GM23338 (cell line): ENCODE measurements around the gene TMSB15C. TPM values are rescaled to one million over a fixed set of nuclear protein-coding genes. Genes with fewer than 3 reads are reported as not detected.

ENCODE experiments used
- ATAC-seq: fragments of 200-7000 bp; cut with Tn5 transposase; 3 replicates; pipeline ENCODE4 v1.9.1; 2020
- DNase-seq: peaks from one replicate; pipeline ENCODE4 v3.0.0-alpha.2; 2015; ENCODE audit warnings: low spot score
- H2AFZ ChIP-seq: fragments of 200-600 bp; sonication (generic); 2 replicates; pipeline ENCODE4 v1.8.0; 2016; ENCODE audit warnings: antibody characterized with exemption, mild to moderate bottlenecking, moderate library complexity
- H3F3A ChIP-seq: fragments of 200-600 bp; sonication (generic); replicated peaks from 2 replicates; pipeline ENCODE4 v1.8.0; 2017; ENCODE audit warnings: antibody characterized with exemption, mixed run types, low read depth
- H3K27ac ChIP-seq: fragments of 200-600 bp; sonication (generic); 2 replicates; pipeline ENCODE4 v1.6.1; 2016; ENCODE audit warnings: low read depth
- H3K27me3 ChIP-seq: fragments of 200-600 bp; sonication (generic); 2 replicates; pipeline ENCODE4 v1.8.0; 2016; ENCODE audit warnings: mild to moderate bottlenecking, mixed run types, moderate library complexity; ENCODE audit not compliant: insufficient read depth
- H3K36me3 ChIP-seq: fragments of 200-600 bp; sonication (generic); 2 replicates; pipeline ENCODE4 v1.8.0; 2016; ENCODE audit warnings: mild to moderate bottlenecking; ENCODE audit not compliant: insufficient read depth
- H3K4me1 ChIP-seq: fragments of 200-600 bp; sonication (generic); 2 replicates; pipeline ENCODE4 v1.8.0; 2016; ENCODE audit warnings: mild to moderate bottlenecking, moderate library complexity; ENCODE audit not compliant: insufficient read depth
- H3K4me2 ChIP-seq: fragments of 200-600 bp; sonication (generic); 2 replicates; pipeline ENCODE4 v1.7.1; 2017; ENCODE audit warnings: mixed run types
- H3K4me3 ChIP-seq: fragments of 200-600 bp; sonication (generic); 2 replicates; pipeline ENCODE4 v1.6.1; 2016; ENCODE audit warnings: mixed run types
- H3K79me2 ChIP-seq: fragments of 200-600 bp; sonication (generic); replicated peaks from 2 replicates; pipeline ENCODE4 v1.8.0; 2017; ENCODE audit warnings: mild to moderate bottlenecking; ENCODE audit not compliant: insufficient read depth
- H3K9me2 ChIP-seq: fragments of 200-600 bp; sonication (generic); 2 replicates; pipeline ENCODE4 v1.8.0; 2017; ENCODE audit not compliant: insufficient read depth
- H4K20me1 ChIP-seq: fragments of 200-600 bp; sonication (generic); replicated peaks from 2 replicates; pipeline ENCODE4 v1.8.0; 2017; ENCODE audit warnings: mild to moderate bottlenecking; ENCODE audit not compliant: insufficient read depth
- H3K27ac Mint-ChIP-seq: 2 replicates; pipeline ENCODE4 v1.8.0; 2020; ENCODE audit warnings: inconsistent platforms, mild to moderate bottlenecking, moderate library complexity, mixed read lengths
- H3K27me3 Mint-ChIP-seq: 3 replicates; pipeline ENCODE4 v1.8.0; 2022; ENCODE audit warnings: low read depth, mild to moderate bottlenecking, moderate library complexity, mixed read lengths, inconsistent platforms; ENCODE audit not compliant: insufficient read depth, poor library complexity
- H3K36me3 Mint-ChIP-seq: 3 replicates; pipeline ENCODE4 v1.8.0; 2021; ENCODE audit warnings: low read depth, mild to moderate bottlenecking, inconsistent platforms, moderate library complexity, mixed read lengths
- H3K4me1 Mint-ChIP-seq: 3 replicates; pipeline ENCODE4 v1.8.0; 2020; ENCODE audit warnings: mild to moderate bottlenecking, inconsistent platforms, mixed read lengths
- H3K4me3 Mint-ChIP-seq: 3 replicates; pipeline ENCODE4 v1.8.0; 2021; ENCODE audit warnings: moderate library complexity, mild to moderate bottlenecking, inconsistent platforms, mixed read lengths
- H3K9me3 Mint-ChIP-seq: 3 replicates; pipeline ENCODE4 v1.8.0; 2020; ENCODE audit warnings: moderate library complexity, mild to moderate bottlenecking, inconsistent platforms, mixed read lengths
- NANOG ChIP-seq: IDR thresholded peaks from 2 replicates; pipeline ENCODE4 v1.6.1; 2016; ENCODE audit warnings: antibody characterized with exemption, borderline replicate concordance
- STAT1 ChIP-seq: IDR thresholded peaks from one replicate; pipeline ENCODE4 v1.6.1; 2016; ENCODE audit warnings: antibody characterized with exemption; ENCODE audit not compliant: unreplicated experiment
- ZNF331 ChIP-seq: fragments of 250-450 bp; sonication (Bioruptor Pico); IDR thresholded peaks from 2 replicates; pipeline ENCODE4 v1.5.0; 2020; ENCODE audit warnings: low read depth, mild to moderate bottlenecking, moderate library complexity
- ZNF462 ChIP-seq: fragments of 250-450 bp; sonication (Bioruptor Pico); IDR thresholded peaks from 2 replicates; pipeline ENCODE4 v1.5.0; 2020; ENCODE audit warnings: mild to moderate bottlenecking, moderate library complexity
- polyA plus RNA-seq: library from polyadenylated mRNA; unstranded; fragments of >200 nt; fragmentation: Nextera tagmentation; extraction: Ambion mirVana; gene quantifications from 2 replicates; pipeline ENCODE4 v1.2.1, GENCODE V29; 2016
- total RNA-seq: library from RNA; depleted of rRNA; stranded (reverse); fragments of >200 nt; shearing (Covaris generic); gene quantifications from 2 replicates; pipeline ENCODE4 v1.2.3, GENCODE V29; 2014

TMSB15C gene
- total and polyA plus RNA-seq, 2 experiments from 2014 or later, result 1.1 to 3.9 TPM

- TF ChIP-seq ZNF462 (CRISPR knock-in tag) (no peak), NANOG (no peak), ZNF331 (CRISPR knock-in tag) (no peak), STAT1 (no peak)
Observed at GRCh38 chrX:104108955-104109354, 32.9 kb upstream of the TMSB15C start (continued).

GRCh38 chrX:104105330-104106262 lies 29.6 kb upstream of the TMSB15C start:
- Histone ChIP-seq H3K4me1 (no peaks in the 10 kb centered on the region), H3K36me3 (no peaks in the 10 kb centered on the region), H3K4me3 (no peak overlapping the region), H3K27ac (no peak overlapping the region), H4K20me1 (no peaks in the 10 kb centered on the region; the same call in 1 of the 2 replicates), H3K9me2 (no peaks in the 10 kb centered on the region), H3K27me3 (no peaks in the 10 kb centered on the region), H3F3A (no peaks in the 10 kb centered on the region), H3K79me2 (no peaks in the 10 kb centered on the region), H2AFZ (no peak overlapping the region), H3K4me2 (no peak overlapping the region)
- ATAC-seq (no peak), DNase-seq (no peak)
- Mint-ChIP-seq H3K9me3 (no peaks in the 10 kb centered on the region), H3K27ac (no peak overlapping the region), H3K4me1 (no peaks in the 10 kb centered on the region; the same call in 2 of the 3 replicates), H3K27me3 (no peaks in the 10 kb centered on the region), H3K4me3 (no peak overlapping the region), H3K36me3 (no peaks in the 10 kb centered on the region; the same call in 2 of the 3 replicates)
- TF ChIP-seq STAT1, result no peak
